HepG2 (cell line): ENCODE measurements around the gene APOC4. TPM values are rescaled to one million over a fixed set of nuclear protein-coding genes. Genes with fewer than 3 reads are reported as not detected.
A peak's percentile ranks its signal among the peaks of the same experiment; 100 is the strongest.

Experiments
- ATRX ChIP-seq: sonication (generic); formaldehyde crosslinking; IDR thresholded peaks from 2 replicates; pipeline ENCODE4 v1.4.0; 2020; ENCODE audit warnings: missing genetic modification reagents, borderline replicate concordance
- FOSL1 ChIP-seq: sonication (generic); formaldehyde crosslinking; IDR thresholded peaks from 2 replicates; pipeline ENCODE4 v1.9.0; 2021; ENCODE audit warnings: missing genetic modification reagents, borderline replicate concordance
- JUN ChIP-seq: sonication (generic); formaldehyde crosslinking; IDR thresholded peaks from 2 replicates; pipeline ENCODE4 v1.4.0; 2020; ENCODE audit warnings: mild to moderate bottlenecking, missing genetic modification reagents
- KDM6A ChIP-seq: IDR thresholded peaks from 2 replicates; pipeline ENCODE4 v1.6.1; 2016; ENCODE audit warnings: low read depth
- NFE2L2 ChIP-seq: fragments of 150-350 bp; IDR thresholded peaks from 2 replicates; pipeline ENCODE4 v1.6.1; 2014; ENCODE audit warnings: low read length
- NFIC ChIP-seq: IDR thresholded peaks from 2 replicates; pipeline ENCODE4 v1.6.1; 2012; ENCODE audit warnings: mild to moderate bottlenecking, low read length, inconsistent platforms
- NR2F1 ChIP-seq, 2 experiments: fragments of 450-650 bp in 1 of 2; formaldehyde crosslinking in 1 of 2; IDR thresholded peaks; 2 replicates each; pipeline versions ENCODE4 v1.5.0 to v1.6.1; 2016 to 2020; ENCODE audit warnings: mild to moderate bottlenecking in 1 of 2, missing compliant biosample characterization in 1 of 2, missing genetic modification reagents in 1 of 2, moderate library complexity in 1 of 2
- NR2F6 ChIP-seq, 2 experiments: IDR thresholded peaks; 2 replicates each; pipeline ENCODE4 v1.6.1; 2016; ENCODE audit warnings: antibody characterized with exemption in 1 of 2, mild to moderate bottlenecking in 1 of 2
- PHF8 ChIP-seq: sonication (generic); formaldehyde crosslinking; IDR thresholded peaks from 2 replicates; pipeline ENCODE4 v1.5.0; 2020; ENCODE audit warnings: missing genetic modification reagents
- RXRA ChIP-seq: sonication (generic); formaldehyde crosslinking; IDR thresholded peaks from 2 replicates; pipeline ENCODE4 v1.5.1; 2020; ENCODE audit warnings: missing genetic modification reagents
- TBP ChIP-seq: sonication (generic); formaldehyde crosslinking; IDR thresholded peaks from 2 replicates; pipeline ENCODE4 v1.5.0; 2020; ENCODE audit warnings: missing genetic modification reagents
- TMF1 ChIP-seq: sonication (generic); formaldehyde crosslinking; IDR thresholded peaks from 2 replicates; pipeline ENCODE4 v1.8.1; 2022; ENCODE audit warnings: low read depth, missing genetic modification reagents
- ZFP1 ChIP-seq: IDR thresholded peaks from 2 replicates; pipeline ENCODE4 v1.6.1; 2016
- ZNF256 ChIP-seq: sonication (generic); formaldehyde crosslinking; conservative IDR thresholded peaks from 2 replicates; pipeline ENCODE4 v1.4.0; 2020; ENCODE audit warnings: missing genetic modification reagents
- ZNF264 ChIP-seq: sonication (generic); formaldehyde crosslinking; IDR thresholded peaks from 2 replicates; pipeline ENCODE4 v1.4.0; 2020; ENCODE audit warnings: missing genetic modification reagents
- ZNF510 ChIP-seq: sonication (generic); formaldehyde crosslinking; IDR thresholded peaks from 2 replicates; pipeline ENCODE4 v1.4.0; 2020; ENCODE audit warnings: low read depth, mild to moderate bottlenecking, missing genetic modification reagents
- ZNF703 ChIP-seq: sonication (generic); formaldehyde crosslinking; IDR thresholded peaks from 2 replicates; pipeline ENCODE4 v1.5.1; 2020; ENCODE audit warnings: missing genetic modification reagents, mild to moderate bottlenecking, moderate library complexity, borderline replicate concordance
- ZSCAN12 ChIP-seq: sonication (generic); formaldehyde crosslinking; IDR thresholded peaks from 2 replicates; pipeline ENCODE4 v1.9.0; 2021; ENCODE audit warnings: mild to moderate bottlenecking, missing genetic modification reagents
- polyA plus RNA-seq, 8 experiments: library from polyadenylated mRNA; depleted of rRNA in 3 of 8; stranded (reverse) in 7 of 8; unstranded in 1 of 8; fragments of >200 nt; fragmentation: Illumina TruSeq in 4 of 8; extraction: Trizol in 4 of 8; gene quantifications; 2 replicates each; pipeline versions ENCODE4 v1.2.1 to v1.2.3, GENCODE V29; 2011 to 2016; ENCODE audit warnings: low read depth in 4 of 8, missing spikeins in 1 of 8, mixed read lengths in 1 of 8; ENCODE audit not compliant: insufficient read depth in 1 of 8
- total RNA-seq, 5 experiments: library from RNA; depleted of rRNA; stranded (reverse); fragments of >200 nt; fragmentation: Illumina TruSeq; extraction: Trizol; gene quantifications; 2 replicates each; pipeline ENCODE4 v1.2.3, GENCODE V29; 2016; ENCODE audit warnings: low read depth in 1 of 5
- TF ChIP-seq, protein P1 (sequence below): sonication (generic); formaldehyde crosslinking; IDR thresholded peaks from 2 replicates; pipeline ENCODE4 v1.4.0; 2020; ENCODE audit warnings: missing genetic modification reagents, mild to moderate bottlenecking, borderline replicate concordance
- TF ChIP-seq, protein P2 (sequence below): conservative IDR thresholded peaks from 2 replicates; pipeline ENCODE4 v1.6.1; 2018; ENCODE audit warnings: missing genetic modification reagents
- TF ChIP-seq, protein P3 (sequence below): sonication (generic); formaldehyde crosslinking; IDR thresholded peaks from 2 replicates; pipeline ENCODE4 v1.4.0; 2020; ENCODE audit warnings: mild to moderate bottlenecking, missing genetic modification reagents
- TF ChIP-seq, protein P4 (sequence below): sonication (generic); formaldehyde crosslinking; IDR thresholded peaks from 2 replicates; pipeline ENCODE4 v1.4.0; 2020; ENCODE audit warnings: missing genetic modification reagents
- TF ChIP-seq, protein P5 (sequence below): sonication (generic); formaldehyde crosslinking; IDR thresholded peaks from 2 replicates; pipeline ENCODE4 v1.8.1; 2023; ENCODE audit warnings: missing genetic modification reagents, mild to moderate bottlenecking, borderline replicate concordance

The APOC4 gene
- total and polyA plus RNA-seq, 2 of the 13 experiments (the other 11 are each of a cell fraction or from before 2014, with no cell fraction given): 0.46 TPM; not detected in 1

DNA sequence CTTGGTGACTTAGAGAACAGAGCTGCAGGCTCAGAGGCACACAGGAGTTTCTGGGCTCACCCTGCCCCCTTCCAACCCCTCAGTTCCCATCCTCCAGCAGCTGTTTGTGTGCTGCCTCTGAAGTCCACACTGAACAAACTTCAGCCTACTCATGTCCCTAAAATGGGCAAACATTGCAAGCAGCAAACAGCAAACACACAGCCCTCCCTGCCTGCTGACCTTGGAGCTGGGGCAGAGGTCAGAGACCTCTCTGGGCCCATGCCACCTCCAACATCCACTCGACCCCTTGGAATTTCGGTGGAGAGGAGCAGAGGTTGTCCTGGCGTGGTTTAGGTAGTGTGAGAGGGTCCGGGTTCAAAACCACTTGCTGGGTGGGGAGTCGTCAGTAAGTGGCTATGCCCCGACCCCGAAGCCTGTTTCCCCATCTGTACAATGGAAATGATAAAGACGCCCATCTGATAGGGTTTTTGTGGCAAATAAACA lies 17.8 kb upstream of the APOC4 start (continued):
- TF ChIP-seq, protein P1, sequence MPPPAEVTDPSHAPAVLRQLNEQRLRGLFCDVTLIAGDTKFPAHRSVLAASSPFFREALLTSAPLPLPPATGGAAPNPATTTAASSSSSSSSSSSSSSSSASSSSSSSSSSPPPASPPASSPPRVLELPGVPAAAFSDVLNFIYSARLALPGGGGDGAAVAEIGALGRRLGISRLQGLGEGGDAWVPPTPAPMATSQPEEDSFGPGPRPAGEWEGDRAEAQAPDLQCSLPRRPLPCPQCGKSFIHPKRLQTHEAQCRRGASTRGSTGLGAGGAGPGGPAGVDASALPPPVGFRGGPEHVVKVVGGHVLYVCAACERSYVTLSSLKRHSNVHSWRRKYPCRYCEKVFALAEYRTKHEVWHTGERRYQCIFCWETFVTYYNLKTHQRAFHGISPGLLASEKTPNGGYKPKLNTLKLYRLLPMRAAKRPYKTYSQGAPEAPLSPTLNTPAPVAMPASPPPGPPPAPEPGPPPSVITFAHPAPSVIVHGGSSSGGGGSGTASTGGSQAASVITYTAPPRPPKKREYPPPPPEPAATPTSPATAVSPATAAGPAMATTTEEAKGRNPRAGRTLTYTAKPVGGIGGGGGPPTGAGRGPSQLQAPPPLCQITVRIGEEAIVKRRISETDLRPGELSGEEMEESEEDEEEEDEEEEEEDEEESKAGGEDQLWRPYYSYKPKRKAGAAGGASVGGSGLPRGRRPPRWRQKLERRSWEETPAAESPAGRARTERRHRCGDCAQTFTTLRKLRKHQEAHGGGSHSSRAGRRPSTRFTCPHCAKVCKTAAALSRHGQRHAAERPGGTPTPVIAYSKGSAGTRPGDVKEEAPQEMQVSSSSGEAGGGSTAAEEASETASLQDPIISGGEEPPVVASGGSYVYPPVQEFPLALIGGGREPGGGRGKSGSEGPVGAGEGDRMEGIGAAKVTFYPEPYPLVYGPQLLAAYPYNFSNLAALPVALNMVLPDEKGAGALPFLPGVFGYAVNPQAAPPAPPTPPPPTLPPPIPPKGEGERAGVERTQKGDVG (CRISPR knock-in tag): peak; percentile 99
- TF ChIP-seq, protein P2, sequence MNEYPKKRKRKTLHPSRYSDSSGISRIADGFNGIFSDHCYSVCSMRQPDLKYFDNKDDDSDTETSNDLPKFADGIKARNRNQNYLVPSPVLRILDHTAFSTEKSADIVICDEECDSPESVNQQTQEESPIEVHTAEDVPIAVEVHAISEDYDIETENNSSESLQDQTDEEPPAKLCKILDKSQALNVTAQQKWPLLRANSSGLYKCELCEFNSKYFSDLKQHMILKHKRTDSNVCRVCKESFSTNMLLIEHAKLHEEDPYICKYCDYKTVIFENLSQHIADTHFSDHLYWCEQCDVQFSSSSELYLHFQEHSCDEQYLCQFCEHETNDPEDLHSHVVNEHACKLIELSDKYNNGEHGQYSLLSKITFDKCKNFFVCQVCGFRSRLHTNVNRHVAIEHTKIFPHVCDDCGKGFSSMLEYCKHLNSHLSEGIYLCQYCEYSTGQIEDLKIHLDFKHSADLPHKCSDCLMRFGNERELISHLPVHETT (CRISPR knock-in tag): peak; percentile 75; the same call in 1 of the 2 replicates
- TF ChIP-seq NR2F6 (IDR thresholded peaks at IDR 0.05): peak; percentile 100
- TF ChIP-seq NR2F6 (CRISPR knock-in tag; IDR thresholded peaks at IDR 0.05): peak; percentile 100
- TF ChIP-seq ZFP1 (CRISPR knock-in tag): no peak
- no peak for TF ChIP-seq ATRX (CRISPR knock-in tag)
- TF ChIP-seq TBP (CRISPR knock-in tag): no peak
- peak; percentile 22; the same call in 1 of the 2 replicates for TF ChIP-seq NFE2L2
- no peak for TF ChIP-seq ZNF510 (CRISPR knock-in tag)
- TF ChIP-seq JUN (CRISPR knock-in tag): peak; percentile 90
- TF ChIP-seq PHF8 (CRISPR knock-in tag): peak; percentile 44; the same call in 1 of the 2 replicates
- TF ChIP-seq, protein P3, sequence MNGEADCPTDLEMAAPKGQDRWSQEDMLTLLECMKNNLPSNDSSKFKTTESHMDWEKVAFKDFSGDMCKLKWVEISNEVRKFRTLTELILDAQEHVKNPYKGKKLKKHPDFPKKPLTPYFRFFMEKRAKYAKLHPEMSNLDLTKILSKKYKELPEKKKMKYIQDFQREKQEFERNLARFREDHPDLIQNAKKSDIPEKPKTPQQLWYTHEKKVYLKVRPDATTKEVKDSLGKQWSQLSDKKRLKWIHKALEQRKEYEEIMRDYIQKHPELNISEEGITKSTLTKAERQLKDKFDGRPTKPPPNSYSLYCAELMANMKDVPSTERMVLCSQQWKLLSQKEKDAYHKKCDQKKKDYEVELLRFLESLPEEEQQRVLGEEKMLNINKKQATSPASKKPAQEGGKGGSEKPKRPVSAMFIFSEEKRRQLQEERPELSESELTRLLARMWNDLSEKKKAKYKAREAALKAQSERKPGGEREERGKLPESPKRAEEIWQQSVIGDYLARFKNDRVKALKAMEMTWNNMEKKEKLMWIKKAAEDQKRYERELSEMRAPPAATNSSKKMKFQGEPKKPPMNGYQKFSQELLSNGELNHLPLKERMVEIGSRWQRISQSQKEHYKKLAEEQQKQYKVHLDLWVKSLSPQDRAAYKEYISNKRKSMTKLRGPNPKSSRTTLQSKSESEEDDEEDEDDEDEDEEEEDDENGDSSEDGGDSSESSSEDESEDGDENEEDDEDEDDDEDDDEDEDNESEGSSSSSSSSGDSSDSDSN: peak; percentile 70
- TF ChIP-seq, protein P4, sequence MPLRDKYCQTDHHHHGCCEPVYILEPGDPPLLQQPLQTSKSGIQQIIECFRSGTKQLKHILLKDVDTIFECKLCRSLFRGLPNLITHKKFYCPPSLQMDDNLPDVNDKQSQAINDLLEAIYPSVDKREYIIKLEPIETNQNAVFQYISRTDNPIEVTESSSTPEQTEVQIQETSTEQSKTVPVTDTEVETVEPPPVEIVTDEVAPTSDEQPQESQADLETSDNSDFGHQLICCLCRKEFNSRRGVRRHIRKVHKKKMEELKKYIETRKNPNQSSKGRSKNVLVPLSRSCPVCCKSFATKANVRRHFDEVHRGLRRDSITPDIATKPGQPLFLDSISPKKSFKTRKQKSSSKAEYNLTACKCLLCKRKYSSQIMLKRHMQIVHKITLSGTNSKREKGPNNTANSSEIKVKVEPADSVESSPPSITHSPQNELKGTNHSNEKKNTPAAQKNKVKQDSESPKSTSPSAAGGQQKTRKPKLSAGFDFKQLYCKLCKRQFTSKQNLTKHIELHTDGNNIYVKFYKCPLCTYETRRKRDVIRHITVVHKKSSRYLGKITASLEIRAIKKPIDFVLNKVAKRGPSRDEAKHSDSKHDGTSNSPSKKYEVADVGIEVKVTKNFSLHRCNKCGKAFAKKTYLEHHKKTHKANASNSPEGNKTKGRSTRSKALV (CRISPR knock-in tag): no peak
- peak; percentile 94 for TF ChIP-seq NFIC
- peak; percentile 99 for TF ChIP-seq KDM6A
- no peak for TF ChIP-seq ZNF256
- peak; percentile 99 to 100 for TF ChIP-seq NR2F1 (CRISPR knock-in tag; IDR thresholded peaks at IDR 0.05)
- TF ChIP-seq FOSL1: peak; percentile 86; the same call in 1 of the 2 replicates
- no peak; the same call in none of the 2 replicates for TF ChIP-seq ZNF703 (CRISPR knock-in tag)
- peak; percentile 75 for TF ChIP-seq ZNF264
- TF ChIP-seq, protein P5, sequence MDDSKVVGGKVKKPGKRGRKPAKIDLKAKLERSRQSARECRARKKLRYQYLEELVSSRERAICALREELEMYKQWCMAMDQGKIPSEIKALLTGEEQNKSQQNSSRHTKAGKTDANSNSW (CRISPR knock-in tag): no peak
- TF ChIP-seq RXRA (CRISPR knock-in tag): peak; percentile 99
- peak; percentile 26; the same call in 1 of the 2 replicates for TF ChIP-seq ZSCAN12 (CRISPR knock-in tag)
- no peak for TF ChIP-seq TMF1 (CRISPR knock-in tag)
